Tibial nerve (tissue), 3 donors: Measurements from ENCODE around the gene CNPPD1.

Experiments used
- EP300 ChIP-seq, 2 donors: sonication (generic); formaldehyde crosslinking; IDR thresholded peaks; one replicate each; pipeline ENCODE4 v1.6.1; 2017; ENCODE audit warnings: antibody characterized with exemption in 2 of 2, mild to moderate bottlenecking in 1 of 2
- POLR2A ChIP-seq, 2 donors: fragments of 450-650 bp; IDR thresholded peaks; one replicate each; pipeline ENCODE4 v1.6.1; 2017; ENCODE audit warnings: antibody characterized with exemption in 2 of 2, mild to moderate bottlenecking in 2 of 2, moderate library complexity in 2 of 2

GRCh38 chr2:219168932-219169331, 7.8 kb downstream of the CNPPD1 start:
- TF ChIP-seq POLR2A (IDR thresholded peaks at IDR 0.05) (no peak), EP300 (IDR thresholded peaks at IDR 0.05) (no peak)
